HG03571 (cell line): ENCODE data around the gene VLDLR.

Source experiments
- ATAC-seq: cut with Tn5 transposase; IDR thresholded peaks from one replicate; pipeline ENCODE4 v1.9.1; 2021; ENCODE audit not compliant: unreplicated experiment

VLDLR gene

GRCh38 chr9:2620919-2621721 is 467 bp upstream of the VLDLR start:
- ATAC-seq, result peak; percentile 37

GRCh38 chr9:2622461-2623287 is 1.1 kb downstream of the VLDLR start:
- peak; percentile 28 for ATAC-seq

- no peak for ATAC-seq
Measured at GRCh38 chr9:2623288-2624050, 1.9 kb downstream of the VLDLR start.

GRCh38 chr9:2624051-2624682 is 2.6 kb downstream of the VLDLR start:
- ATAC-seq, result no peak

DNA sequence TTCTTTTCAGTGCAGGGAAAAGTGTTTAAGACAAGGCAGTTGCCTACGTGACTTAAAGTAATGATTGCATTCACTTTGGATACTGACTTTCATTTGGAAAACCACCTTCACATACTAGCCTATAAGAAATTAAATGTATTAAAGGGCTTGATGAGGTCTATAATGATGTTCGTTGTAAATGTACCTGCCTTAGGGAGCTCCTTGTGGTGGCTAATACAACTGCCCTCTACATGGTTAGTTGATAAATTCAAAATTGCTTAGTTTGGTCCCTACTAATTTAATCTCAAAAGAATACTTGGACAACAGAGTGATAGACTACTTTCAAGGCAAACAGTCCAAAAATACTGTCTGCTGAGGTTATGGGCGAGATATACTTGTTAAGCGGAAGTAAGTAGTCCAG is 3.8 kb downstream of the VLDLR start:
- ATAC-seq, result no peak

DNA sequence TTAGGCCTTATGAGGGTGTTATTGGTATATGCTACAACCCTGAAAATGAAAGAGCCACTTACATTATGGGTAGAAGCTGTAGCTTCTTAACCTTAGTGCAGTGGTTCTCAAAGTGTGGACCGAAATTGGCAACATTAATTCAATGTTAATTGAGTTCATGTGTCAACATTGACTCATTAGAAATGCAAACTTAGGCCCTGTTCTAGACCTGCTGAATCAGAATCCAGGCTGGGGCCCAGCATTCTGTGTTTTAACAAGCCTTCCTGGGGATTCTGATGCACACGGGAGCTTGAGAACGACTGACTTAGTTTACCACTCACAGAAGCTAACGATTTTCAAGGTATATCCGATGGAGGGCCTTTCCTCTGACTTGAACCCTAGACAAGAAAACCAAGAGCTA is 7.3 kb downstream of the VLDLR start:
- no peak for ATAC-seq

DNA sequence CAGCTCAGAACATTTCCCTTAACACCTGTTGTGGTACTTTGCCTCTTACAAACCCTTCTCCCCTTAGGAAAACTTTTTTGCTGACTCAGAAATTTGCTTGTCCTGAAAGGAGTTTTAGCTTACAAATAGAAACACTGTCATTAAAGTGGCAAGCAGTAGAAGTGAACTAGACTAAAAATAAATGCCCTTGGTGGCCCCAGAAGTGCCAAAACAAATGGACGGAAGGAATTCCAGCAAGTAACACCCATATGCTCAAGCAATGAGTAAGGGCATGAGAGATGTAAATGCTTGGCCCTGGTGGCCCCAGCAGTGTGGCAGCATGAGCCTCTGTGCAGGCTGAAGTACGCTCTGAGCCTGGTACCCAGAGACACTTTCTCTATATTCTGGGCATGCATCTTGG is 8.6 kb downstream of the VLDLR start:
- ATAC-seq, result no peak

- ATAC-seq, result no peak
Measured at GRCh38 chr9:2631263-2631662, 9.7 kb downstream of the VLDLR start.

- ATAC-seq, result no peak
Measured at GRCh38 chr9:2634153-2634552, 12.6 kb downstream of the VLDLR start.

DNA sequence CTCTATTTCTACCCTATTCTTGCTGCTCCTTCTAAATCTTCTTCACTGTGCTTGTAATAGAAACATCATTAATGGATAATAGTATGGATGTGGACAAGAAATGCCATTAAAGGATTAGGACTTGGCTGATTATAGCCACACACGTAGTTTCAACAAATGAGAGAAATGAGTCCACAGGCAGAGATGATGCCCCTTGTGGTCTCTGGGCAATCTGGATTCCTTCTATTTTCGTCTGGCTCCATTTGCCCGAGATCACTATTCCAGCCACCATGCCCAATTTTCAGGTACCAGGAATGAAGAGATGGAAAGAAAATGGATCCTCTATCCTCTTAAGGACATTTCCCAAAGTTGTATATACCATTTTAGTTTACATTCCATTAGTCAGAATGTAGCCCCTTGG is 13.2 kb downstream of the VLDLR start:
- ATAC-seq, result no peak

DNA sequence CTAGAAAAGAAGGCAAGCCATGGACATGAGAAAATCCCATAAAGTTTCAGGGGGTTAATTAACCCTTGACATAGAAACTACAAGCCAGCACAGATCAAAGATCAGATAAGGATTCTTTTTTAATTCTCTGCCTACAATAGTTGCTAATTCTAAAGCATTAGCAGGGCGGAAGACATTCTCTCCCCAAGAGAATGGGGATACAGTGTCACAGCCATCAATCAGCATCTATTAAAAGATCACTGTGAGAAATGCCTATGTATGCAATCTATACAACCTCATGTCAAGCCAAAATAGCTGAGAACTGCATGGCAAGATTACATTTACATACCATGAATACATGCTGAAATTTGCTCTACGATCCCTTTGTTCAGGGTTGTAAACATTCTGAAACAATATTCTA is 14.3 kb downstream of the VLDLR start:
- no peak for ATAC-seq

GRCh38 chr9:2637390-2637789 is 15.8 kb downstream of the VLDLR start:
- no peak for ATAC-seq

DNA sequence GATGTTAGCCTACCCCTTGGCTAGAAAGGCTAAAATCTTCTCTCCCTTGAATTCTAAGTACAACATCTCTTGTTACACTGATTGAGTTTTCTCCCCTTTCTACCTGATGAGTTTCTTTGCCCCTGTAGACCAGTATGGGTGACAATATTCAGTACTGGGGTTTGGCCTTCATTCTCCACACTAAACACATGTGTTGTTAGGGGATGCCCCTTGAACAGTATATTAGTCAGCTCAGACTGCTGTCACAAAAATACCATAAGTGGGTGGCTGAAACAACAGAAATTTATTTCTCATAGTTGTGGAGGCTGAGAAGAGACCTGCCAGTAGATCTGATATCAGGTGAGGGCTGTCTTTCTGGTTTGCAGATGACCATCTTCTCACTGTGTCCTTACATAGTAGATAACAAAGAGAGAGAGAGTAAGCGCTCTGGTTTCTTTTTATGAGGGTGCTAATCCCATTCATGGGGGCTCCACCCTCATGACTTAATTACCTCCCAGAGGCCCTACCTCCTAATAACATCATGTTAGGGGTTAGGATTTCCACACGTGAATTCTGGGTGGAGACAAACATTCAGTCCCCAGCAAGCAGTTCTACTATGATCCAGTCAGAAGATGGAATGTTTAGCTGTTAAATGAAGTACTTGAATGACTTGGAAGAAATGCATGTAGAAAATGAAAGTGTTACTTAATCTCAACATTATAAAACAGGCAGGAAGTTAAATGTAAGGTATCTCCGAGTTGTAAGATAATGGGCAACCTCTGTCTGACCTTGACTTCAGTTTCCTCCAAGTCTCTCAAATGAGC is 17.5 kb downstream of the VLDLR start:
- ATAC-seq, result no peak

DNA sequence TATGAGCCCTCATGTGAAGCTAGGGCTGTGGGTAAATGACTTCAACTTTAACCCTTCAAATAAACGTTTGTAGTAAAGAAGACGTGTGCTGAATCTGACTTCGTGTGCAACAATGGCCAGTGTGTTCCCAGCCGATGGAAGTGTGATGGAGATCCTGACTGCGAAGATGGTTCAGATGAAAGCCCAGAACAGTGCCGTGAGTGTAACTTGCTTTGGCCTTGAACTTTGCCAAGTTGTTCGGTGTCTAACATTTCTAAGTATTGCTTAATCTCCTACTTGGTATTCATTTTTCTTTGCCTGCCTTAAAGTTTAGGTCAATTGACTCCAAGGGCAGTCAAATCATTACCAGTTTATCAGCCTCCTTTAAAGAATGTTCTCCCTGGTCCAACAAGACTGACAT is 18.2 kb downstream of the VLDLR start:
- ATAC-seq, result no peak

DNA sequence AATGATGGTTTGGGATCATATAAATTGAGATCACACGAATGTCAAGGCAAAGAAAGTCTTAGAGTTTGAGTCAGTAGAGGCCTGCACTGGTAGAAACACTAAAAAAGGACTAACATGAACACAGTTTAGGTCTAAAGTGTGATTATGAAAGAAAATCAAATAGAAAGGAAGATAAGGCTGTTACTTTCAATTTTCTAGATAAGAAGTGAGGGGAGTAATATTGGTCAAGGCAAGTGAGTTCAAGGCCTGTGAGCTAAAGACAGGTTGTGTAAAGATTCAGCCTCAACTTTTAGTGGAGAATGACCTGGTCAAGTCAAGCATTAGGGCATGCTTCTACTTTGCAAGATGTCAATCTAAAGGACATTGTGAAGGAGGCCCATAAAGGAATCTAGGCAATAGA is 19.0 kb downstream of the VLDLR start:
- no peak for ATAC-seq

GRCh38 chr9:2641033-2641432 is 19.4 kb downstream of the VLDLR start:
- ATAC-seq, result no peak

DNA sequence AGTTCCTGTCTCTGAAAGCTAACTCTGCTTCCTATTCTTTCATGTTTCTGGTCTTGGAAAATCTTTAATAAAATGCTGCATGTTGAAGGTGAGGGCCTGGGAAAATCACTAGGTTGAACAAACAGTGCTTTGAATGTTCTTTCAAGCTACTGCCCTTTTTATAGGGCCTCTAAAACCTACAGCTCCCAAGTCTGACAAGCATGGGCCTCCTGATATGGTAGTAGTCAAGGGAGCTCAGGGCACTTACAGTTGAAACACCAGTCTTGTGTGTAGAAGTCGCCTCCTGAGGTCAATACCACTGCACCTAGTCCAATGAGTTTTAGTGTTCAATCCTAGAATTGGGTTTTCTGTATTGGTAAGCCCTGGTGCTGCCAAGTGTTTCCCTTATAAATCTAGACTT is 20.5 kb downstream of the VLDLR start:
- no peak for ATAC-seq

DNA sequence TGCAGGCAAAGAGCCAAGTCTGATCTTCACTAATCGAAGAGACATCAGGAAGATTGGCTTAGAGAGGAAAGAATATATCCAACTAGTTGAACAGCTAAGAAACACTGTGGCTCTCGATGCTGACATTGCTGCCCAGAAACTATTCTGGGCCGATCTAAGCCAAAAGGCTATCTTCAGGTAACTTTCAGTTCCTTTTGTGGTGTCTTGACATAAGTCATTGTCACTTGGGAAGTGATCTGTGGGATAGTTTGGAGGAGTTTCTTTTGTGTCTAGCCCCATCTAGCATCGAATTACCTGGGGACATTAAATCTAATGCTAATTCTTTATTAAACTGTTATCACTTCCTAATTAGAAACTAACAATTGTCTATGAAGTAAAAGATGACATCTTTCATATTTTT is 24.0 kb downstream of the VLDLR start:
- no peak for ATAC-seq

GRCh38 chr9:2655411-2655901 is 33.9 kb downstream of the VLDLR start:
- ATAC-seq, result no peak

DNA sequence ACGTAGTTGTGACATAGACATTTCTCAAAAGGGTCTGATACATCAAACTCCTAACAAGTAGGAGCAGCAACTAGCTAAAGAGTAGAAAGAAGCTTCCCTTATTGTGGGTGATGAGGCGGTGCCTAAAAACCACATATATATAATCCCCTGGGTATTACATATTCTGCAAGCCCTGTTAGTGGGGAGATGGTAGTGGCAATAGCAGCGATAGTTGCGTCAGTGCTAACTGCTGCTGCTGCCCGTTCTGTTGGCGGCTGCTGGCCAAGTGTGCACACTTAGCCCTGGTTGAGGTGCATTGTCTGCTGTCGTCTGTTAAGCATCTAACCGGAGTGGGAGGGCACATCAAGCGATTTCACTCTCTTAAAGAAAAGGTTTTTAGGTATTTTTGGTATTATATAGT is 35.8 kb downstream of the VLDLR start:
- ATAC-seq, result peak; percentile 55
